ENCODE results near the gene CDH23. TPM values are rescaled to one million over a fixed set of nuclear protein-coding genes. Genes with fewer than 3 reads are reported as not detected.
A peak's percentile ranks its signal among the peaks of the same experiment; 100 is the strongest.

The CDH23 gene
- total and polyA plus RNA-seq, 7 donors: 1.00 to 3.8 (median 1.9) TPM

DNA sequence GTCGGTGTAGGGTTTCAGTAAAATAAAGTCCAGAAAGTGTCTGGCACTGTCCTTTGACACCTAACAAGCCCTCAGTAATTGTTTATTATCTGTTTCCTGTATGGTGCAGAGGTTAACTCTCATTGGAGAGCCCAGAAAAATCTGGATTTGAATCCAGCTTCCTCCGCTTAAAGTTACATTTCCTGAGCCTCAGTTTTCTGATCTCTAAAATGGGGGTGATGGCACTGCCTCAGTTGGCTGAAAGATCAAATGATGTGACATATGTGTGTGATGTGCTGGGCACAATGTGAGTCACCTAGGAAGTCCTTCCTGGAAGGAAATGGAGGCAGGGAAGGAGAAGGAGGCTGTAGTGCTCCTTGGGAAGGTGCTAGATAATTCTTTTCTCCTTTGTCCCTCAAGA lies 14.7 kb upstream of the CDH23 start:
- no peaks in the 10 kb centered on the region for H3K27me3 ChIP-seq (ENCODE audit: insufficient read depth in 3 of 3, low read length in 2 of 3)
- TF ChIP-seq, protein P1, sequence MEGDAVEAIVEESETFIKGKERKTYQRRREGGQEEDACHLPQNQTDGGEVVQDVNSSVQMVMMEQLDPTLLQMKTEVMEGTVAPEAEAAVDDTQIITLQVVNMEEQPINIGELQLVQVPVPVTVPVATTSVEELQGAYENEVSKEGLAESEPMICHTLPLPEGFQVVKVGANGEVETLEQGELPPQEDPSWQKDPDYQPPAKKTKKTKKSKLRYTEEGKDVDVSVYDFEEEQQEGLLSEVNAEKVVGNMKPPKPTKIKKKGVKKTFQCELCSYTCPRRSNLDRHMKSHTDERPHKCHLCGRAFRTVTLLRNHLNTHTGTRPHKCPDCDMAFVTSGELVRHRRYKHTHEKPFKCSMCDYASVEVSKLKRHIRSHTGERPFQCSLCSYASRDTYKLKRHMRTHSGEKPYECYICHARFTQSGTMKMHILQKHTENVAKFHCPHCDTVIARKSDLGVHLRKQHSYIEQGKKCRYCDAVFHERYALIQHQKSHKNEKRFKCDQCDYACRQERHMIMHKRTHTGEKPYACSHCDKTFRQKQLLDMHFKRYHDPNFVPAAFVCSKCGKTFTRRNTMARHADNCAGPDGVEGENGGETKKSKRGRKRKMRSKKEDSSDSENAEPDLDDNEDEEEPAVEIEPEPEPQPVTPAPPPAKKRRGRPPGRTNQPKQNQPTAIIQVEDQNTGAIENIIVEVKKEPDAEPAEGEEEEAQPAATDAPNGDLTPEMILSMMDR (IDR thresholded peaks at IDR 0.05): no peak
- ATAC-seq (no peak), DNase-seq (no peak)
- H3K36me3 ChIP-seq (ENCODE audit: insufficient read depth in 1 of 2, low read depth in 1 of 2): no peaks in the 10 kb centered on the region
- intact Hi-C loops (cut with DNase I): loop anchor here in 1 of 2 donors (5.0 to 10.0 kb wide), 5 partner anchors 65 to 510 kb away; partner anchors contain the start of gene SLC29A3
- 85 to 92% (median 87%) methylated on average over 2 of the region's 2 CpGs for WGBS, 3 donors
- no peak overlapping the region for H3K4me3 ChIP-seq
- H3K9me3 ChIP-seq: no peaks in the 10 kb centered on the region
- H3K4me1 ChIP-seq: peaks cover under 1% of the 10 kb centered on the region
- no peak overlapping the region for H3K27ac ChIP-seq

DNA sequence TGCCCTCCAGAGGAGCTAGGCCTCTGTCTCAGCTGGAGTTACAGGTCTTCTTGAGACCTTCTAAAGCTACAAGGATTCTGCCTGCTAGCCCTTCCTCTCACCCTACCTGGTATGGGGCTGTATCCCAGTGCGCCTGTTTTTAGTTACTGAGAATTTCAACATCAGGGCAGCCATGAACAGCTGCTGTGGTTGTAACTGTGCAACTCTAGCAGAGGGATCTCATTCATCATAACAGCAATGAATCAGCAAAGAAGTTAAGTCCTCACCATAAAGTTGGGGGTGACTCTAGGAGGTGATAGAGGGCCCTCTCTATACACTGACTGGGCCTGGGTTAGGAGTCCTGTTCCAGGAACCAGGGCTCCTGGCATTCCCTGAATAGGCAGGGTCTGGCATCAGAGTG lies 14.0 kb upstream of the CDH23 start:
- H3K4me3 ChIP-seq: no peak overlapping the region
- H3K4me1 ChIP-seq: no peaks in the 10 kb centered on the region
- ATAC-seq (peak in 1 of 4 donors; percentile 21), DNase-seq (no peak)
- TF ChIP-seq, protein P1 (IDR thresholded peaks at IDR 0.05): no peak
- no peaks in the 10 kb centered on the region for H3K36me3 ChIP-seq (ENCODE audit: insufficient read depth in 1 of 2, low read depth in 1 of 2)
- H3K9me3 ChIP-seq: no peaks in the 10 kb centered on the region
- H3K27ac ChIP-seq: no peak overlapping the region
- intact Hi-C loops (cut with DNase I): loop anchor here in 1 of 2 donors (5.0 to 10.0 kb wide), 5 partner anchors 65 to 510 kb away; partner anchors contain the start of gene SLC29A3
- WGBS, 3 donors: 86 to 95% (median 89%) methylated on average over 1 of the region's 1 CpG
- no peaks in the 10 kb centered on the region for H3K27me3 ChIP-seq (ENCODE audit: insufficient read depth in 3 of 3, low read length in 2 of 3)

DNA sequence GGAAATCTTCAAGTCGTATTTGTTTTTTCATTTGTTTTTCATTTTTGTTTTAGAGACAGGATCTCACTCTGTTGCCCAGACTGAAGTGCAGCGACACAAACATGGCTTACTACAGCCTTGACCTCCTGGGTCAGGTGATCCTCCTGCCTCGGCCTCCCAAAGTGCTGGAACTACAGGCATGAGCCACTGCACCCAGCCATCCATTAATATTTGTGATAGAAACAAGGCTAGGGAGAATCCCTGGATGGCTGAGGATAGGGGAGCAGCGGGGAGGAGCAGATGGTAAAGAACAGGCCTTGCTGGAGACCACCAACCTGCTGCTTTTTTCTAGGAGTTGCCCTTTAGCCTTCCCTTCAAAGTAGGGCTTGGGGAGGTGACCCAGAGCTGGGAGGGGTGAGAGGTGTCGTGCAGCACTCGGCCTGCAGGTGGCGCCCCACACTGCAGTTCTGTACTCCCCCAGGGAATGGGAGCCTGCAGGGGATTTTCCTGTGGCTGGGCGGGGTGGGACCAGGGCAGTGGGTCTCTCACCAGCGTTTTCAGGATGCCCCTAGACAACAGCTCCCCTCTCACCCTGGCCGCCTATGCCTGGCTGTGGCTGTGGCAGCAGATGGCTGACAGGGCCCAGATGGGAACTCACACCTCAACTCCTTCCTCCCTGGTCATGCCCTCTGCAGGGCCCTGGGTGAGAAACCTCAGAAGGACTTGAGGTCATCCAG lies 12.6 kb upstream of the CDH23 start:
- DNase-seq: peak; percentile 68 to 81
- Histone ChIP-seq H3K4me3 (no peak overlapping the region), H3K4me1 (no peaks in the 10 kb centered on the region), H3K9me3 (no peaks in the 10 kb centered on the region), H3K36me3 (ENCODE audit: insufficient read depth in 1 of 2, low read depth in 1 of 2) (no peaks in the 10 kb centered on the region), H3K27me3 (ENCODE audit: insufficient read depth in 3 of 3, low read length in 2 of 3) (no peaks in the 10 kb centered on the region), H3K27ac (no peak overlapping the region)
- intact Hi-C loops (cut with DNase I): loop anchor here in 1 of 2 donors (5.0 to 10.0 kb wide), 5 partner anchors 67 to 508 kb away; partner anchors contain the start of gene SLC29A3
- peak; percentile 89 to 96 (median 90) for ATAC-seq
- TF ChIP-seq, protein P1 (IDR thresholded peaks at IDR 0.05): peak; percentile 89
- WGBS, 3 donors: 27 to 28% (median 28%) methylated on average over 10 of the region's 10 CpGs

- Histone ChIP-seq H3K36me3 (ENCODE audit: insufficient read depth in 1 of 2, low read depth in 1 of 2) (no peaks in the 10 kb centered on the region), H3K4me3 (no peak overlapping the region), H3K27me3 (ENCODE audit: insufficient read depth in 3 of 3, low read length in 2 of 3) (peaks cover 0 to 7% (median 0%) of the 10 kb centered on the region in 3 donors), H3K27ac (no peak overlapping the region), H3K4me1 (no peaks in the 10 kb centered on the region), H3K9me3 (no peaks in the 10 kb centered on the region)
- TF ChIP-seq, protein P1 (IDR thresholded peaks at IDR 0.05): no peak
- ATAC-seq (no peak), DNase-seq (no peak)
- intact Hi-C loops (cut with DNase I): loop anchor here (5.0 to 10.0 kb wide), 2 partner anchors 217 to 419 kb away; no protein-coding TSS in a partner anchor
- 89 to 94% (median 91%) methylated on average over 5 of the region's 5 CpGs for WGBS, 3 donors
Observed at GRCh38 chr10:71388171-71388570, 8.5 kb upstream of the CDH23 start.

Measured in psoas muscle (tissue), 8 donors.